Fibroblast of villous mesenchyme (primary cell): Measurements from ENCODE around the gene ABR. TPM values are rescaled to one million over a fixed set of nuclear protein-coding genes. Genes with fewer than 3 reads are reported as not detected.

Experiments used
- DNase-seq: peaks from one replicate; pipeline ENCODE4 v3.0.0-alpha.2; 2010; ENCODE audit warnings: low read depth
- H3K4me3 ChIP-seq: 2 replicates; pipeline ENCODE4 v1.5.1; 2011; ENCODE audit warnings: low read depth, mild to moderate bottlenecking, low read length
- CTCF ChIP-seq: IDR thresholded peaks from 2 replicates; pipeline ENCODE4 v1.5.1; 2012; ENCODE audit warnings: low read depth, mild to moderate bottlenecking, low read length; ENCODE audit not compliant: insufficient read depth
- total RNA-seq: library from RNA; depleted of rRNA; stranded (reverse); fragments of >200 nt; gene quantifications from 2 replicates; pipeline ENCODE4 v1.2.3, GENCODE V29; 2012

Gene ABR
- total RNA-seq, 1 donor: 51.8 TPM

- DNase-seq: no peak
- no peak overlapping the region for H3K4me3 ChIP-seq
- no peak for TF ChIP-seq CTCF
These were observed 7.8 kb downstream of the ABR start for GRCh38 chr17:1171953-1172352.

- no peak for TF ChIP-seq CTCF
- no peak for DNase-seq
- H3K4me3 ChIP-seq: no peak overlapping the region
These were observed 9.0 kb downstream of the ABR start for GRCh38 chr17:1170739-1171138.

- H3K4me3 ChIP-seq: no peak overlapping the region
- no peak for DNase-seq
- TF ChIP-seq CTCF: no peak
These were observed 9.9 kb downstream of the ABR start for GRCh38 chr17:1169929-1170312.

- H3K4me3 ChIP-seq: no peak overlapping the region
- no peak for TF ChIP-seq CTCF
- no peak for DNase-seq
These were observed 10.4 kb downstream of the ABR start for GRCh38 chr17:1169221-1169928.

GRCh38 chr17:1168533-1169220 is 11.1 kb downstream of the ABR start:
- no peak for TF ChIP-seq CTCF
- no peak for DNase-seq
- no peak overlapping the region for H3K4me3 ChIP-seq

GRCh38 chr17:1166276-1166675 is 13.5 kb downstream of the ABR start:
- H3K4me3 ChIP-seq: no peak overlapping the region
- no peak for DNase-seq
- no peak for TF ChIP-seq CTCF

- no peak for DNase-seq
- no peak overlapping the region for H3K4me3 ChIP-seq
- TF ChIP-seq CTCF: no peak
These were observed 13.9 kb downstream of the ABR start for GRCh38 chr17:1165836-1166235.
